ENCODE data around the gene GALNT5. TPM values are rescaled to one million over a fixed set of nuclear protein-coding genes. Genes with fewer than 3 reads are reported as not detected.

Gene GALNT5
- total RNA-seq, 1 experiment from 2014 or later, result 0.08 TPM

DNA sequence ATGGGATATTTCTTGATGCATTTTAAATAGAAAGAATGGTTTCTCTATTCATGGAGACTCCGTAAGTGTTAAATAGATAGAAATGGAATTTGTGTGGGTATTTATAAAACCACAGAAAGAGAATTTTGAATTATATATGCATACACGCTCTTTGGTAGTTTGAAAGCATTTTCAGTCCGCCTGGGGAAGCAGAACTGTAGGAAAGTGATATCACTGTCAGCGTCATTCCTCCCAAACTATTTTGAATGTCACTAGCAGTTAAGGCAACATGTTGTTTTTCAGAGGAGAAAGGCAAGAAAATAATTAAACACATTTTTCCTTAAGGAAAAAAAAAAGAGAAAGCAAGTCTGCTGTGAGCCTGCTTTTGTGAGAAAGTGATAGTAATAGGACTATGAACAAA lies 76.8 kb downstream of the GALNT5 start:
- in situ Hi-C loops (cut with HindIII; ENCODE audit: low pct_unique_long_range_greater_than_20kb, low sequenced_read_pairs), result no loop called here
- POLR2A ChIA-PET, result no interaction called here
- BruUV-seq (replicated peaks), result no TSS peak

GRCh38 chr2:157334797-157335196 lies 77.3 kb downstream of the GALNT5 start:
- intact Hi-C loops (cut with micrococcal nuclease; ENCODE audit: unreplicated experiment) (loop anchor here (5.0 kb wide), 1 partner anchor 32 kb away; no protein-coding TSS in a partner anchor), in situ Hi-C loops (cut with HindIII; ENCODE audit: low pct_unique_long_range_greater_than_20kb, low sequenced_read_pairs) (no loop called here)
- no TSS peak for BruUV-seq (replicated peaks)
- no peaks in the 10 kb centered on the region for H3K36me3 ChIP-seq (ENCODE audit: control insufficient read depth, insufficient read depth, low read length)
- ATAC-seq, result no peak
- ChIA-PET POLR2A (no interaction called here), CTCF (no interaction called here)
- TF ChIP-seq TCF7L2 (IDR thresholded peaks at IDR 0.05; ENCODE audit: low read depth, low read length) (no peak), REST (IDR thresholded peaks at IDR 0.05; ENCODE audit: insufficient read depth in 1 of 2, low read depth in 2 of 2, low read length in 1 of 2) (no peak), SIN3A (IDR thresholded peaks at IDR 0.05; ENCODE audit: borderline replicate concordance, insufficient read depth, low read depth, low read length) (no peak), POLR2AphosphoS5 (IDR thresholded peaks at IDR 0.05; ENCODE audit: low read depth, low read length) (no peak)
- TF ChIP-seq, protein P1, sequence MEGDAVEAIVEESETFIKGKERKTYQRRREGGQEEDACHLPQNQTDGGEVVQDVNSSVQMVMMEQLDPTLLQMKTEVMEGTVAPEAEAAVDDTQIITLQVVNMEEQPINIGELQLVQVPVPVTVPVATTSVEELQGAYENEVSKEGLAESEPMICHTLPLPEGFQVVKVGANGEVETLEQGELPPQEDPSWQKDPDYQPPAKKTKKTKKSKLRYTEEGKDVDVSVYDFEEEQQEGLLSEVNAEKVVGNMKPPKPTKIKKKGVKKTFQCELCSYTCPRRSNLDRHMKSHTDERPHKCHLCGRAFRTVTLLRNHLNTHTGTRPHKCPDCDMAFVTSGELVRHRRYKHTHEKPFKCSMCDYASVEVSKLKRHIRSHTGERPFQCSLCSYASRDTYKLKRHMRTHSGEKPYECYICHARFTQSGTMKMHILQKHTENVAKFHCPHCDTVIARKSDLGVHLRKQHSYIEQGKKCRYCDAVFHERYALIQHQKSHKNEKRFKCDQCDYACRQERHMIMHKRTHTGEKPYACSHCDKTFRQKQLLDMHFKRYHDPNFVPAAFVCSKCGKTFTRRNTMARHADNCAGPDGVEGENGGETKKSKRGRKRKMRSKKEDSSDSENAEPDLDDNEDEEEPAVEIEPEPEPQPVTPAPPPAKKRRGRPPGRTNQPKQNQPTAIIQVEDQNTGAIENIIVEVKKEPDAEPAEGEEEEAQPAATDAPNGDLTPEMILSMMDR (IDR thresholded peaks at IDR 0.05), result no peak
- H3K4me3 ChIP-seq (ENCODE audit: low read depth in 2 of 2, low read length in 2 of 2), result no peak overlapping the region
- H3K9me3 ChIP-seq (ENCODE audit: control insufficient read depth, insufficient read depth, low read depth, low read length), result no peaks in the 10 kb centered on the region
- no peaks in the 10 kb centered on the region for H3K27me3 ChIP-seq (ENCODE audit: control insufficient read depth, insufficient read depth, low read length)
- H3K4me1 ChIP-seq (ENCODE audit: control insufficient read depth, insufficient read depth, low read length), result no peaks in the 10 kb centered on the region
- no peak for DNase-seq (ENCODE audit: low read depth, low spot score)
- no peak overlapping the region for H3K27ac ChIP-seq (ENCODE audit: low read length)

More for the DNA sequence above, 76.8 kb downstream of the GALNT5 start:
- Histone ChIP-seq H3K27me3 (ENCODE audit: control insufficient read depth, insufficient read depth, low read length) (no peaks in the 10 kb centered on the region), H3K4me3 (ENCODE audit: low read depth in 2 of 2, low read length in 2 of 2) (no peak overlapping the region), H3K9me3 (ENCODE audit: control insufficient read depth, insufficient read depth, low read depth, low read length) (no peaks in the 10 kb centered on the region), H3K4me1 (ENCODE audit: control insufficient read depth, insufficient read depth, low read length) (no peaks in the 10 kb centered on the region), H3K36me3 (ENCODE audit: control insufficient read depth, insufficient read depth, low read length) (no peaks in the 10 kb centered on the region), H3K27ac (ENCODE audit: low read length) (no peak overlapping the region)
- DNase-seq (ENCODE audit: low read depth, low spot score) (no peak), ATAC-seq (no peak)
- intact Hi-C loops (cut with micrococcal nuclease; ENCODE audit: unreplicated experiment), result no loop called here
- CTCF ChIA-PET, result no interaction called here
- TF ChIP-seq, protein P1 (IDR thresholded peaks at IDR 0.05), result no peak
- TF ChIP-seq POLR2AphosphoS5 (IDR thresholded peaks at IDR 0.05; ENCODE audit: low read depth, low read length) (no peak), SIN3A (IDR thresholded peaks at IDR 0.05; ENCODE audit: borderline replicate concordance, insufficient read depth, low read depth, low read length) (no peak), REST (IDR thresholded peaks at IDR 0.05; ENCODE audit: insufficient read depth in 1 of 2, low read depth in 2 of 2, low read length in 1 of 2) (no peak), TCF7L2 (IDR thresholded peaks at IDR 0.05; ENCODE audit: low read depth, low read length) (no peak)

Measured in Panc1 (cell line).